Measurements from ENCODE around the gene SH3BGR.

SH3BGR gene

GRCh38 chr21:39456665-39457064 is 4.9 kb downstream of the SH3BGR start:
- DNase-seq (ENCODE audit: low read depth) = no peak

GRCh38 chr21:39461419-39461818 is 9.6 kb downstream of the SH3BGR start:
- DNase-seq (ENCODE audit: low read depth) = no peak

- DNase-seq (ENCODE audit: low read depth) = no peak
Observed at GRCh38 chr21:39463308-39463707, 11.5 kb downstream of the SH3BGR start.

GRCh38 chr21:39466584-39466983 is 14.8 kb downstream of the SH3BGR start:
- no peak for DNase-seq (ENCODE audit: low read depth)

- DNase-seq (ENCODE audit: low read depth) = no peak
Observed at GRCh38 chr21:39467746-39468145, 16.0 kb downstream of the SH3BGR start.

GRCh38 chr21:39468559-39468958 is 16.8 kb downstream of the SH3BGR start:
- DNase-seq (ENCODE audit: low read depth) = no peak

- no peak for DNase-seq (ENCODE audit: low read depth)
Observed at GRCh38 chr21:39471598-39471997, 19.8 kb downstream of the SH3BGR start.

- DNase-seq (ENCODE audit: low read depth) = no peak
Observed at GRCh38 chr21:39472786-39473185, 21.0 kb downstream of the SH3BGR start.

GRCh38 chr21:39474611-39475010 is 22.8 kb downstream of the SH3BGR start:
- DNase-seq (ENCODE audit: low read depth) = no peak

- DNase-seq (ENCODE audit: low read depth) = no peak
Observed at GRCh38 chr21:39479164-39479813, 27.5 kb downstream of the SH3BGR start.

GRCh38 chr21:39479814-39480182 is 28.0 kb downstream of the SH3BGR start:
- DNase-seq (ENCODE audit: low read depth) = no peak

GRCh38 chr21:39480271-39480670 is 28.5 kb downstream of the SH3BGR start:
- DNase-seq (ENCODE audit: low read depth) = no peak

GRCh38 chr21:39481886-39482285 is 30.1 kb downstream of the SH3BGR start:
- DNase-seq (ENCODE audit: low read depth) = no peak

GRCh38 chr21:39483917-39484316 is 32.1 kb downstream of the SH3BGR start:
- DNase-seq (ENCODE audit: low read depth) = no peak

- no peak for DNase-seq (ENCODE audit: low read depth)
Observed at GRCh38 chr21:39484711-39485276, 33.0 kb downstream of the SH3BGR start.

- DNase-seq (ENCODE audit: low read depth) = no peak
Observed at GRCh38 chr21:39489380-39489924, 37.7 kb downstream of the SH3BGR start.

- DNase-seq (ENCODE audit: low read depth) = no peak
Observed at GRCh38 chr21:39499156-39499555, 47.4 kb downstream of the SH3BGR start.

- DNase-seq (ENCODE audit: low read depth) = no peak
Observed at GRCh38 chr21:39502631-39503030, 50.9 kb downstream of the SH3BGR start.

- DNase-seq (ENCODE audit: low read depth) = no peak
Observed at GRCh38 chr21:39503123-39503762, 51.5 kb downstream of the SH3BGR start.

GRCh38 chr21:39504230-39504629 is 52.5 kb downstream of the SH3BGR start:
- no peak for DNase-seq (ENCODE audit: low read depth)

GRCh38 chr21:39510240-39510639 is 58.5 kb downstream of the SH3BGR start:
- no peak for DNase-seq (ENCODE audit: low read depth)

GRCh38 chr21:39511102-39511501 is 59.3 kb downstream of the SH3BGR start:
- no peak for DNase-seq (ENCODE audit: low read depth)

GRCh38 chr21:39513735-39514134 is 62.0 kb downstream of the SH3BGR start:
- DNase-seq (ENCODE audit: low read depth) = no peak
